IPS DF 19.7 (cell line): Measurements from ENCODE around the gene NDUFV3.
"Not testable (repeated sequence)": the region's sequence is repeated elsewhere in the genome, so short reads cannot be mapped to it uniquely, and the experiment has no call there.

ENCODE experiments used
- DNase-seq: peaks from one replicate; pipeline ENCODE4 v3.0.0-alpha.2; 2013; ENCODE audit warnings: low read depth, low spot score

NDUFV3 gene

GRCh38 chr21:42887326-42887725 is 5.8 kb upstream of the NDUFV3 start:
- no peak for DNase-seq

- DNase-seq, result no peak
These were observed 553 bp upstream of the NDUFV3 start for GRCh38 chr21:42892582-42892930.

- no peak for DNase-seq
These were observed 7.3 kb downstream of the NDUFV3 start for GRCh38 chr21:42900446-42900845.

GRCh38 chr21:42903817-42904216 is 10.7 kb downstream of the NDUFV3 start:
- DNase-seq, result no peak

- no peak for DNase-seq
These were observed 12.1 kb downstream of the NDUFV3 start for GRCh38 chr21:42905195-42905594.

GRCh38 chr21:42906233-42906632 is 13.1 kb downstream of the NDUFV3 start:
- no peak for DNase-seq

GRCh38 chr21:42908484-42908883 is 15.4 kb downstream of the NDUFV3 start:
- DNase-seq, result not testable (repeated sequence)

GRCh38 chr21:42911920-42912319 is 18.8 kb downstream of the NDUFV3 start:
- not testable (repeated sequence) for DNase-seq

GRCh38 chr21:42913476-42913875 is 20.4 kb downstream of the NDUFV3 start:
- no peak for DNase-seq

- DNase-seq, result no peak
These were observed 25.2 kb downstream of the NDUFV3 start for GRCh38 chr21:42918291-42918690.

GRCh38 chr21:42921927-42922326 is 28.8 kb downstream of the NDUFV3 start:
- DNase-seq, result no peak

- DNase-seq, result no peak
These were observed 29.8 kb downstream of the NDUFV3 start for GRCh38 chr21:42922918-42923317.

GRCh38 chr21:42923553-42924432 is 30.7 kb downstream of the NDUFV3 start:
- peak; percentile 97 for DNase-seq

GRCh38 chr21:42924433-42924751 is 31.3 kb downstream of the NDUFV3 start:
- DNase-seq, result no peak

GRCh38 chr21:42925114-42925926 is 32.2 kb downstream of the NDUFV3 start, which contains the start of gene ERVH48-1:
TSS of gene ERVH48-1 (minus strand) at chr21:42925630. CDS start at chr21:42919006, 6,624 bp downstream.
- no peak for DNase-seq

- not testable (repeated sequence) for DNase-seq
These were observed 34.5 kb downstream of the NDUFV3 start for GRCh38 chr21:42927474-42928200.

- no peak for DNase-seq
These were observed 36.9 kb downstream of the NDUFV3 start for GRCh38 chr21:42929969-42930368.

GRCh38 chr21:42931560-42932235 is 38.6 kb downstream of the NDUFV3 start:
- no peak for DNase-seq

GRCh38 chr21:42932378-42933136 is 39.4 kb downstream of the NDUFV3 start:
- DNase-seq, result not testable (repeated sequence)

GRCh38 chr21:42933137-42933970 is 40.2 kb downstream of the NDUFV3 start:
- DNase-seq, result not testable (repeated sequence)
